Trophoblast cell (in vitro differentiated cells and primary cell): ENCODE measurements around the gene ATPAF2.

Experiments used
- DNase-seq, 2 donors: peaks; one replicate each; pipeline ENCODE4 v3.0.0-alpha.2; 2016
- H2AFZ ChIP-seq: 2 replicates; pipeline ENCODE4 v1.6.1; 2013; ENCODE audit warnings: low read length, moderate library complexity, mild to moderate bottlenecking; ENCODE audit not compliant: insufficient read depth, poor library complexity
- H2AK5ac ChIP-seq: 2 replicates; pipeline ENCODE4 v1.6.1; 2013; ENCODE audit warnings: mild to moderate bottlenecking, low read length
- H2BK120ac ChIP-seq: 2 replicates; pipeline ENCODE4 v1.6.1; 2013; ENCODE audit warnings: low read length, mild to moderate bottlenecking, moderate library complexity; ENCODE audit not compliant: insufficient read depth, poor library complexity
- H2BK12ac ChIP-seq: 2 replicates; pipeline ENCODE4 v1.6.1; 2013; ENCODE audit warnings: mild to moderate bottlenecking, low read length, moderate library complexity
- H2BK5ac ChIP-seq: 2 replicates; pipeline ENCODE4 v1.6.1; 2013; ENCODE audit warnings: low read length, low read depth, moderate library complexity, mild to moderate bottlenecking; ENCODE audit not compliant: poor library complexity
- H3K14ac ChIP-seq: 2 replicates; pipeline ENCODE4 v1.6.1; 2013; ENCODE audit warnings: mild to moderate bottlenecking, low read length
- H3K18ac ChIP-seq: 2 replicates; pipeline ENCODE4 v1.6.1; 2013; ENCODE audit warnings: mild to moderate bottlenecking, low read length
- H3K23ac ChIP-seq: 2 replicates; pipeline ENCODE4 v1.6.1; 2013; ENCODE audit warnings: low read length
- H3K27ac ChIP-seq: 2 replicates; pipeline ENCODE4 v1.5.1; 2013; ENCODE audit warnings: low read depth, mild to moderate bottlenecking, inconsistent platforms, low read length, moderate library complexity
- H3K27me3 ChIP-seq: 2 replicates; pipeline ENCODE4 v1.6.1; 2013; ENCODE audit warnings: inconsistent platforms, mild to moderate bottlenecking, low read length, moderate library complexity; ENCODE audit not compliant: insufficient read depth
- H3K36me3 ChIP-seq, 2 experiments: 1 replicate in 1 of 2; 2 replicates in 1 of 2; pipeline ENCODE4 v1.6.1; 2013; ENCODE audit warnings: low read length in 2 of 2, mild to moderate bottlenecking in 2 of 2, moderate library complexity in 1 of 2; ENCODE audit not compliant: insufficient read depth in 2 of 2, control insufficient read depth in 1 of 2
- H3K4ac ChIP-seq: 2 replicates; pipeline ENCODE4 v1.6.1; 2013; ENCODE audit warnings: low read depth, mild to moderate bottlenecking, low read length, moderate library complexity
- H3K4me1 ChIP-seq, 2 experiments: 1 replicate in 1 of 2; 2 replicates in 1 of 2; pipeline ENCODE4 v1.6.1; 2013; ENCODE audit warnings: low read length in 2 of 2, mild to moderate bottlenecking in 2 of 2, moderate library complexity in 1 of 2; ENCODE audit not compliant: insufficient read depth in 2 of 2, control insufficient read depth in 1 of 2
- H3K4me2 ChIP-seq: 2 replicates; pipeline ENCODE4 v1.6.1; 2013; ENCODE audit warnings: inconsistent platforms, mild to moderate bottlenecking, low read length, moderate library complexity
- H3K4me3 ChIP-seq: 2 replicates; pipeline ENCODE4 v1.5.1; 2013; ENCODE audit warnings: mild to moderate bottlenecking, low read depth, low read length, inconsistent platforms
- H3K79me1 ChIP-seq: one replicate; pipeline ENCODE4 v1.6.1; 2013; ENCODE audit warnings: low read length
- H3K79me2 ChIP-seq: 2 replicates; pipeline ENCODE4 v1.6.1; 2013; ENCODE audit warnings: low read length, mild to moderate bottlenecking; ENCODE audit not compliant: control insufficient read depth, insufficient read depth, poor library complexity
- H3K9ac ChIP-seq: 2 replicates; pipeline ENCODE4 v1.6.1; 2013; ENCODE audit warnings: mild to moderate bottlenecking, low read length
- H3K9me3 ChIP-seq: 2 replicates; pipeline ENCODE4 v1.6.1; 2013; ENCODE audit warnings: low read depth, mild to moderate bottlenecking, control low read depth, inconsistent platforms, low read length; ENCODE audit not compliant: insufficient read depth
- H4K12ac ChIP-seq: 2 replicates; pipeline ENCODE4 v1.6.1; 2013; ENCODE audit warnings: low read depth, mild to moderate bottlenecking, low read length, moderate library complexity
- H4K8ac ChIP-seq: 2 replicates; pipeline ENCODE4 v1.6.1; 2013; ENCODE audit warnings: low read depth, mild to moderate bottlenecking, low read length, moderate library complexity
- H4K91ac ChIP-seq: one replicate; pipeline ENCODE4 v1.6.1; 2013; ENCODE audit warnings: low read depth, mild to moderate bottlenecking, low read length, moderate library complexity
- WGBS: extraction: QIAGEN DNeasy Blood & Tissue Kit; methylation state at CpG from one replicate; pipeline ENCODE4 v1.1.7; 2013; ENCODE audit warnings: missing lambda C conversion rate; ENCODE audit not compliant: insufficient read length, insufficient coverage; ENCODE audit errors: extremely low coverage; 5-methylcytosine and 5-hydroxymethylcytosine counted together

ATPAF2 gene

GRCh38 chr17:18076936-18077335 is 38.0 kb upstream of the ATPAF2 start:
- Histone ChIP-seq H4K91ac (no peak overlapping the region), H2BK12ac (no peak overlapping the region), H3K27me3 (no peaks in the 10 kb centered on the region), H3K23ac (no peak overlapping the region), H2AK5ac (no peak overlapping the region), H3K18ac (no peak overlapping the region), H3K79me1 (no peaks in the 10 kb centered on the region), H3K9me3 (no peaks in the 10 kb centered on the region), H3K4me1 (peaks cover 0 to 2% of the 10 kb centered on the region in 2 experiments), H4K8ac (no peak overlapping the region), H2BK5ac (no peak overlapping the region), H3K9ac (no peak overlapping the region), H3K14ac (no peak overlapping the region), H3K27ac (no peak overlapping the region), H3K4me3 (no peak overlapping the region), H3K79me2 (no peaks in the 10 kb centered on the region), H4K12ac (no peak overlapping the region), H3K4me2 (no peak overlapping the region), H2AFZ (no peak overlapping the region), H2BK120ac (no peak overlapping the region), H3K4ac (no peak overlapping the region), H3K36me3 (no peaks in the 10 kb centered on the region)
- WGBS, result no CpG with 5 or more reads among the region's 7 CpGs
- DNase-seq, result no peak

- no CpG with 5 or more reads among the region's 6 CpGs for WGBS
Measured at GRCh38 chr17:18074566-18075272, 35.8 kb upstream of the ATPAF2 start.

GRCh38 chr17:18071751-18072150 is 32.8 kb upstream of the ATPAF2 start:
- H3K27me3 ChIP-seq, result no peaks in the 10 kb centered on the region
- H3K4ac ChIP-seq, result no peak overlapping the region
- peaks cover 3% of the 10 kb centered on the region in 2 experiments for H3K36me3 ChIP-seq
- H3K9me3 ChIP-seq, result no peaks in the 10 kb centered on the region
- no peak overlapping the region for H3K4me2 ChIP-seq
- no peak overlapping the region for H4K91ac ChIP-seq
- H2BK12ac ChIP-seq, result no peak overlapping the region
- no peak overlapping the region for H2AK5ac ChIP-seq
- no peak overlapping the region for H4K8ac ChIP-seq
- H3K4me1 ChIP-seq, result no peaks in the 10 kb centered on the region
- no peak for DNase-seq
- no peaks in the 10 kb centered on the region for H3K79me1 ChIP-seq
- no peak overlapping the region for H3K27ac ChIP-seq
- no peak overlapping the region for H3K23ac ChIP-seq
- H2BK120ac ChIP-seq, result no peak overlapping the region
- no peak overlapping the region for H3K18ac ChIP-seq
- H2BK5ac ChIP-seq, result no peak overlapping the region
- no peaks in the 10 kb centered on the region for H3K79me2 ChIP-seq
- H4K12ac ChIP-seq, result no peak overlapping the region
- H3K9ac ChIP-seq, result no peak overlapping the region
- H3K14ac ChIP-seq, result no peak overlapping the region
- H3K4me3 ChIP-seq, result no peak overlapping the region
- H2AFZ ChIP-seq, result no peak overlapping the region

More at GRCh38 chr17:18074566-18075272, 35.8 kb upstream of the ATPAF2 start:
- H2AFZ ChIP-seq, result no peak overlapping the region
- H3K4me3 ChIP-seq, result no peak overlapping the region
- no peaks in the 10 kb centered on the region for H3K79me1 ChIP-seq
- H3K4me2 ChIP-seq, result no peak overlapping the region
- H3K23ac ChIP-seq, result no peak overlapping the region
- no peak overlapping the region for H2BK5ac ChIP-seq
- no peak overlapping the region for H2BK12ac ChIP-seq
- no peaks in the 10 kb centered on the region for H3K36me3 ChIP-seq
- no peak overlapping the region for H2BK120ac ChIP-seq
- H3K4ac ChIP-seq, result no peak overlapping the region
- H3K27ac ChIP-seq, result no peak overlapping the region
- no peak overlapping the region for H2AK5ac ChIP-seq
- DNase-seq, result no peak
- no peak overlapping the region for H4K91ac ChIP-seq
- H3K9me3 ChIP-seq, result no peaks in the 10 kb centered on the region
- no peak overlapping the region for H4K8ac ChIP-seq
- no peak overlapping the region for H4K12ac ChIP-seq
- no peaks in the 10 kb centered on the region for H3K4me1 ChIP-seq
- H3K27me3 ChIP-seq, result no peaks in the 10 kb centered on the region
- no peak overlapping the region for H3K9ac ChIP-seq
- H3K79me2 ChIP-seq, result no peaks in the 10 kb centered on the region
- no peak overlapping the region for H3K14ac ChIP-seq
- H3K18ac ChIP-seq, result no peak overlapping the region

- no peak for DNase-seq
- Histone ChIP-seq H3K4ac (no peak overlapping the region), H3K79me2 (no peaks in the 10 kb centered on the region), H2BK12ac (no peak overlapping the region), H2AFZ (no peak overlapping the region), H3K4me1 (no peaks in the 10 kb centered on the region), H3K36me3 (peaks cover 3 to 6% of the 10 kb centered on the region in 2 experiments), H3K14ac (no peak overlapping the region), H3K79me1 (no peaks in the 10 kb centered on the region), H3K18ac (no peak overlapping the region), H4K8ac (no peak overlapping the region), H3K23ac (no peak overlapping the region), H3K9ac (no peak overlapping the region), H2BK5ac (no peak overlapping the region), H3K4me2 (no peak overlapping the region), H3K4me3 (no peak overlapping the region), H4K12ac (no peak overlapping the region), H3K27me3 (no peaks in the 10 kb centered on the region), H3K9me3 (no peaks in the 10 kb centered on the region), H2AK5ac (no peak overlapping the region), H3K27ac (no peak overlapping the region), H2BK120ac (no peak overlapping the region), H4K91ac (no peak overlapping the region)
- no CpG with 5 or more reads among the region's 8 CpGs for WGBS
Measured at GRCh38 chr17:18070861-18071340, 31.9 kb upstream of the ATPAF2 start.
